Osteoblast (primary cell): ENCODE measurements around the gene KIF26B. TPM values are rescaled to one million over a fixed set of nuclear protein-coding genes. Genes with fewer than 3 reads are reported as not detected.

Source experiments
- DNase-seq: peaks from one replicate; pipeline ENCODE4 v3.0.0; 2011; ENCODE audit warnings: low spot score, mixed read lengths; ENCODE audit not compliant: insufficient read length; ENCODE audit errors: missing footprints
- H2AFZ ChIP-seq: 2 replicates; pipeline ENCODE4 v1.6.0; 2011; ENCODE audit warnings: mild to moderate bottlenecking, low read length
- H3K27ac ChIP-seq: 2 replicates; pipeline ENCODE4 v1.5.1; 2011; ENCODE audit warnings: mild to moderate bottlenecking, low read depth, low read length, moderate library complexity
- H3K27me3 ChIP-seq: 2 replicates; pipeline ENCODE4 v1.6.0; 2012; ENCODE audit warnings: mild to moderate bottlenecking, control low read depth, inconsistent platforms, low read length, moderate library complexity; ENCODE audit not compliant: insufficient read depth
- H3K36me3 ChIP-seq: 2 replicates; pipeline ENCODE4 v1.5.1; 2011; ENCODE audit warnings: mild to moderate bottlenecking, low read length, control low read depth, moderate library complexity; ENCODE audit not compliant: insufficient read depth
- H3K4me1 ChIP-seq: 2 replicates; pipeline ENCODE4 v1.5.1; 2011; ENCODE audit warnings: mild to moderate bottlenecking, low read length, control low read depth, moderate library complexity; ENCODE audit not compliant: insufficient read depth
- H3K4me2 ChIP-seq: 2 replicates; pipeline ENCODE4 v1.6.0; 2011; ENCODE audit warnings: mild to moderate bottlenecking, low read length; ENCODE audit not compliant: insufficient read depth
- H3K4me3 ChIP-seq: fragments of 200-600 bp; sonication (generic); 3 replicates; pipeline ENCODE4 v1.5.1; 2012; ENCODE audit warnings: mild to moderate bottlenecking, low read length, inconsistent platforms; ENCODE audit not compliant: insufficient read depth
- H3K79me2 ChIP-seq: 2 replicates; pipeline ENCODE4 v1.6.0; 2012; ENCODE audit warnings: mild to moderate bottlenecking, low read length, control low read depth, inconsistent platforms; ENCODE audit not compliant: insufficient read depth
- H3K9me3 ChIP-seq: 2 replicates; pipeline ENCODE4 v1.5.1; 2011; ENCODE audit warnings: low read depth, low read length, control low read depth
- H4K20me1 ChIP-seq: 2 replicates; pipeline ENCODE4 v1.6.0; 2012; ENCODE audit warnings: mild to moderate bottlenecking, low read length, control low read depth; ENCODE audit not compliant: insufficient read depth
- total RNA-seq: library from RNA; depleted of rRNA; stranded (reverse); fragments of >200 nt; gene quantifications from 2 replicates; pipeline ENCODE4 v1.2.3, GENCODE V29; 2012
- TF ChIP-seq, protein P1 (sequence below): IDR thresholded peaks from 2 replicates; pipeline ENCODE4 v1.5.1; 2011; ENCODE audit warnings: mild to moderate bottlenecking, low read depth, low read length, moderate library complexity; ENCODE audit errors: extremely low read depth

Gene KIF26B
- total RNA-seq, 1 donor, result 22.1 TPM

- DNase-seq, result no peak
- Histone ChIP-seq H3K4me2 (no peak overlapping the region), H3K36me3 (no peaks in the 10 kb centered on the region), H3K27me3 (no peaks in the 10 kb centered on the region), H3K9me3 (no peaks in the 10 kb centered on the region), H4K20me1 (no peaks in the 10 kb centered on the region), H2AFZ (no peak overlapping the region), H3K4me3 (no peak overlapping the region), H3K79me2 (no peaks in the 10 kb centered on the region), H3K4me1 (no peaks in the 10 kb centered on the region), H3K27ac (no peak overlapping the region)
- TF ChIP-seq, protein P1, sequence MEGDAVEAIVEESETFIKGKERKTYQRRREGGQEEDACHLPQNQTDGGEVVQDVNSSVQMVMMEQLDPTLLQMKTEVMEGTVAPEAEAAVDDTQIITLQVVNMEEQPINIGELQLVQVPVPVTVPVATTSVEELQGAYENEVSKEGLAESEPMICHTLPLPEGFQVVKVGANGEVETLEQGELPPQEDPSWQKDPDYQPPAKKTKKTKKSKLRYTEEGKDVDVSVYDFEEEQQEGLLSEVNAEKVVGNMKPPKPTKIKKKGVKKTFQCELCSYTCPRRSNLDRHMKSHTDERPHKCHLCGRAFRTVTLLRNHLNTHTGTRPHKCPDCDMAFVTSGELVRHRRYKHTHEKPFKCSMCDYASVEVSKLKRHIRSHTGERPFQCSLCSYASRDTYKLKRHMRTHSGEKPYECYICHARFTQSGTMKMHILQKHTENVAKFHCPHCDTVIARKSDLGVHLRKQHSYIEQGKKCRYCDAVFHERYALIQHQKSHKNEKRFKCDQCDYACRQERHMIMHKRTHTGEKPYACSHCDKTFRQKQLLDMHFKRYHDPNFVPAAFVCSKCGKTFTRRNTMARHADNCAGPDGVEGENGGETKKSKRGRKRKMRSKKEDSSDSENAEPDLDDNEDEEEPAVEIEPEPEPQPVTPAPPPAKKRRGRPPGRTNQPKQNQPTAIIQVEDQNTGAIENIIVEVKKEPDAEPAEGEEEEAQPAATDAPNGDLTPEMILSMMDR, result no peak
Observed at GRCh38 chr1:245108246-245108645, 46.5 kb upstream of the KIF26B start.

GRCh38 chr1:245108909-245109308, 45.9 kb upstream of the KIF26B start:
- no peak overlapping the region for H3K27ac ChIP-seq
- no peaks in the 10 kb centered on the region for H3K27me3 ChIP-seq
- H4K20me1 ChIP-seq, result no peaks in the 10 kb centered on the region
- no peak overlapping the region for H2AFZ ChIP-seq
- H3K4me2 ChIP-seq, result no peak overlapping the region
- H3K4me1 ChIP-seq, result no peaks in the 10 kb centered on the region
- no peaks in the 10 kb centered on the region for H3K79me2 ChIP-seq
- H3K36me3 ChIP-seq, result no peaks in the 10 kb centered on the region
- TF ChIP-seq, protein P1, result no peak
- H3K4me3 ChIP-seq, result no peak overlapping the region
- H3K9me3 ChIP-seq, result no peaks in the 10 kb centered on the region
- DNase-seq, result no peak

DNA sequence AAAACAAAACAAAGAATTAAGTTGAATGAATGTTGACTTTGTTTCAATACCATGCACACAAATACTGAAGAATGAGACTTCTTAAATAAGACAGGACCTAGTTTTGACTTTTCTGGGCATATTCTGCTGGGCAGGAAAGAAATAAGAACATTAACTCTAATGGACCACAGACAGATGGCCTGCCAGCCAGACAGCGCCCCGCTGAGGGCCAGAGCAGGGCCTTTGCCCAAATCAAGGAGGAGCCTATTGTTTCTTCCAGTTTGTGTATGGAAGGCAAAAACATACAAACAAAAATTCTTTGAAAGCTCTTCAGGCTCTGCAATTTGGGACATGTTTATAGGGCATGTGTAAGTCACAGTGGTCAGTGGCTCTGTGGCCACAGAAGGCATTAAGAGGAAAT, 44.4 kb upstream of the KIF26B start:
- no peaks in the 10 kb centered on the region for H3K79me2 ChIP-seq
- no peaks in the 10 kb centered on the region for H3K36me3 ChIP-seq
- DNase-seq, result no peak
- no peaks in the 10 kb centered on the region for H3K9me3 ChIP-seq
- no peaks in the 10 kb centered on the region for H3K4me1 ChIP-seq
- no peaks in the 10 kb centered on the region for H4K20me1 ChIP-seq
- no peaks in the 10 kb centered on the region for H3K27me3 ChIP-seq
- no peak overlapping the region for H3K27ac ChIP-seq
- TF ChIP-seq, protein P1, result no peak
- H3K4me2 ChIP-seq, result no peak overlapping the region
- H3K4me3 ChIP-seq, result no peak overlapping the region
- no peak overlapping the region for H2AFZ ChIP-seq

GRCh38 chr1:245111073-245111472, 43.7 kb upstream of the KIF26B start:
- no peak overlapping the region for H3K27ac ChIP-seq
- TF ChIP-seq, protein P1, result no peak
- no peaks in the 10 kb centered on the region for H4K20me1 ChIP-seq
- no peaks in the 10 kb centered on the region for H3K79me2 ChIP-seq
- H3K4me3 ChIP-seq, result no peak overlapping the region
- H2AFZ ChIP-seq, result no peak overlapping the region
- no peaks in the 10 kb centered on the region for H3K36me3 ChIP-seq
- H3K4me1 ChIP-seq, result no peaks in the 10 kb centered on the region
- no peak overlapping the region for H3K4me2 ChIP-seq
- no peak for DNase-seq
- no peaks in the 10 kb centered on the region for H3K27me3 ChIP-seq
- no peaks in the 10 kb centered on the region for H3K9me3 ChIP-seq
